COLO668 (cell line): ENCODE measurements around the gene ARHGAP6.
"Not testable (repeated sequence)": the region's sequence is repeated elsewhere in the genome, so short reads cannot be mapped to it uniquely, and the experiment has no call there.

Experiments
- DNase-seq: peaks from one replicate; lab custom pipeline; 2025; ENCODE audit not compliant: unreplicated experiment; lab: John Stamatoyannopoulos, UW

The ARHGAP6 gene

GRCh38 chrX:11185861-11186260 lies 479.9 kb downstream of the ARHGAP6 start:
- DNase-seq, result no peak

DNA sequence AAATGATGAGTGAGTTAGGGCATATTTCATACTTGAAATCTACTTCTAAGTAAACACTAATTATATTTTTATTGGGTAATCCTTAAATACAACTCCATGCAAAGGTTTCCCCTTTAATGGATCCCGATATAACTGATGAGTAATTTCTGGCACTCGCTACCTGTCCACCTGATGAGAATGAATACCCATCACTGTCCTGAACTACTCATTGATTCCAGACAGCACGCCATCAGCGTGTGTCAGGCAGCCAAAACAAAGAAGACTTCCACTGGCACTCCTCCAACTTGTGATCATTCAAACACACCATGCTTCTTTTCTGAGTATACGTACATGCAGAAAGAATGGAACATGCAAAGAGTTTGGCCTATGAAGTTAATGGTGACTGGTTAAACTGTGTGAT lies 485.1 kb downstream of the ARHGAP6 start:
- peak; percentile 32 for DNase-seq

- no peak for DNase-seq
Observed at GRCh38 chrX:11172415-11172814, 493.3 kb downstream of the ARHGAP6 start.

DNA sequence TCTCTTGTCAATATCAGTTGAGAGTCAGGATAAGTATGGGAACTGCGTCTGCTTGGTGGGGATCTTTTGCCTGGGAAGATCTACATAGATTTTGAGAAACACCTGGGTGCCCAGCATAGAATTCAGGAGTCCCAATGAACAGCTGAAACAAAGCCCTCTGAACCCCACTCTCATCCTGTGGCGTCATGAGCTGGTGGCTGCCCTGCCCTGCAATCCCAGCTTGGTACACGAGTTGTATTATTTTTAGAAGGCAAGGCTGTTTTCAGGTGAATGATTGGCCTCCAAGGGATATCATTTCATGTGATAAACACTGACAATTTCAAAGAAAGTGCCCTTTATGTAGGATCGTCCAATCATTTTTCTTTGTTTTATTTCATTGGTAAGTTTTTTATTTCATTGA lies 493.8 kb downstream of the ARHGAP6 start:
- DNase-seq, result no peak

GRCh38 chrX:11164433-11164832 lies 501.3 kb downstream of the ARHGAP6 start:
- no peak for DNase-seq

GRCh38 chrX:11159149-11159548 lies 506.6 kb downstream of the ARHGAP6 start:
- no peak for DNase-seq

DNA sequence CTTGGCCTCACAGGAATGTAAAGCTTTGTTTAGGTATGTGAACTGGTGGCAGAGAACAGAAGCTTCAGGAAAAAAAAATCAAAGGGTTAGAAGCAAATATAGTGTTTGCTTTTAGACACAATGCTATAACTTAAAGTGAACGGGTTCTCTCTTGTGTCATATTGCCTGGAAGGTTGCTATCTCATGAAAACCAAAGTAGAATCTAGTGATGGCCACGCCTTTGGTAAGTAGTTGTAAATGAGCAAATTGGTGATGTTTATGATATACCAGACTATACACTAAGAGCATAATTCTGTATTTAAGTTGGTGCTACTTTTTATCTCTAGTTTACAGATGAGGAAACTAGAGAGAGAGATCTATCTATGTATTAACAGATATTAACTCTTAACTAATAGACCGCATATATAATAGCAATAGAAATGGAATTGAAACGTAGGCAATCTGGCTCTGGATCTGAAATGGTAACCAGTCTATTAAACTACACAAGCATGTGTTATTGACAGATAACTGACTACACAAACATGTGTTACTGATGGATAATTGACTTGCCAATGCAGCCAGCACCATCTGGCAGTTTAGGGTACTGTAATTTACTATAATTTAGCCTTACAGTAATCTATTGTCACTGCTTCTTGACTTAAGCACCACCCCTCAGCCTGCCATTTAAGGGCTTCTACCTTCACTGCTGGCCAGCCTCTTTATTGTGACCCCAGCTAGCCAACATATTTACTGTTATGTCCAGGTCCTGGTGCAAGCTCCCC lies 513.7 kb downstream of the ARHGAP6 start:
- no peak for DNase-seq

GRCh38 chrX:11148401-11148800 lies 517.3 kb downstream of the ARHGAP6 start:
- DNase-seq, result no peak

DNA sequence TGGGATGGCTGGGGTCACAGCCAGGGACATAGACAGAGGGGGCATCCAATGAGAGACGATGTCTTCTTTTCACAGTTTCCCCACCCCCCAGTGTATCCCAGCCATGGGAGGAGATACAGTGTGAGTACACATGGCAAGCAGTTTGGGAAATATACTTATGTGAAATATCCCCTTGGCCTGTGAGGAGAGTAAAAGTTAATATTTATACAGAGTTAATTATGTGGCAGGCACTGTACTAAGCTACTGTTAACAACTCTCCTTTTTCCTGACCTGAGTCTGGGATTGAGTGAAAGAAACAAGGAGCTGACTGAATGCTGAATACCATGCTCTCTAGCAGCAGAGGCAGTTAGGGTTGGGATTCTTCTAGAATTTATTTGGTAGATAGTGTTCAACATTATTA lies 519.3 kb downstream of the ARHGAP6 start:
- DNase-seq, result no peak

DNA sequence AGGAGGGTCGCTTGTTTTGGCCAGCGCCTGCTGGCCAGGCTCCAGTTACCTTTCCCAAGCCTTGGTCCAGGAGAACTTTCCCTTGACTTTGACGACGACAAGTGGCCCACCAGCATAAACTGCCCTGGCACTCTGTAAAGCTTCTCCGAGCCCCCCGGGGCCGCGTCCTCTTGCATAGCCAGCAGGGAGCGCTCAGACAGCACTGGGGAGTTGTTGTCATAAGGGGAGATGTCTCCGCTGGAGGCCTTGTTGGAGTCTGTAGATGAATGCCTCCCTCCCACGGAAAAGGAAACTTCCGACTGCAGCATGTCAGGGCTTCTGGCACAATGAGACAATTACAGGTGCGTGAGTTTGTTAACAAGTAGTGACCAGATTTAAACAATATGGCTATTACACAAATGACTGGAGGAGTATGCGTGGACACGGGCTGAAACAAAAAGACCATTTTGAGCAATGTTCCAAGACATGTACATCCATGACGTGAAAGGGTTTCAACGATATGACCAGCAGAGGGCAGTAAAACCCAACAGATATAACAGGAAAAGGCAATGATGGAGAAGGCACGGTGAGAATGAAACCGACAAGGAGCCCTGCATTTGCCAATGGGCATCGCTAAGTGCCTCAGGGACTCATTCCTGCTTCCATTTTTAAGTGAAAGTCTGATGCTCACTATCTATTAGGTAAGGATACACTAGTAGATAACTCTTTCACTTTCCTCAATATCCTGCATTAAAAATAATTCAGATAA lies 521.6 kb downstream of the ARHGAP6 start:
- DNase-seq, result peak; percentile 64

DNA sequence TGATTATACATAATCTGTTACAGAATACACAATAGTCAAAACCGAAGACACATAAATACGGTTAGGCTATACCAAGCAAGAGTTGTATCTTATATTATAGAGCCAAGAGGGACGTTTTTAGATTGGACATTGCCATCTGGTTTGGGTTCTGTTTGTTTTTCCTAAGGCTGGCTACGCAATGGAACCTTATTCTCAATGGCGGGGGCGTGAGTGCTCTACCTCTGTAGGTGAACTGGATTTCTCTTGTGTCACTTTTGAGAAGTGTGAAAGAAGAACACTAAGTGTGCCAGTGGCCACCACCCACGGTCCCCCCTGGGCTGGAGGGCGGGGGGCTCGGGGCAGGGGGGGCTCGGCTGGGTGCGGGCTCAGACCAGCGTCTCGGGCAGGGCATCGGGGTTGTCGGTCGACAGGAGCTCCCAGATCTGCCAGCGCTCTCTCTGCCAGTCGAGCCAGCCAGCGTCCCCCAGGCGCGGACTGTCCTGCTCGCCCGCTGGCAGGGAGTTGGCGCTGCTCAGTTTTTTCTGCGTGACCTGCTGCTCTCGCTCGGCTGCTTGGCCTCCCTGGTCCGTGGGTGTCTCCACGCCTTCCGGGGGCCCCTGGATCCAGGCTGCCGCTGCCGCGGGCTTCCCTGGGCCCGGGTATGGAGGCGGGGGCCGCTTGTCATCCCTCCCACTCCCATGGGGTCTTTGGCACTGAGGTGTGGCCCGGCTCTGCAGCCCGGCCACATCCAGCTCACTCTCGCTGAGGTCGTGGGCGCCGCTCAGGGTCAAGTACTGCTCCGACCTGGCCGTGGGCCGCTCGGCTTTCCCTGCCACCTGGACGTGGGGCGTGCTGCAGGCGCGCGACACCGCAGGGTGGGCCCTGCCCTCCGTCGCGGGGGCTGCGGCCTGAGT lies 527.0 kb downstream of the ARHGAP6 start:
- no peak for DNase-seq

GRCh38 chrX:11137543-11138139 lies 528.1 kb downstream of the ARHGAP6 start:
- DNase-seq, result no peak

DNA sequence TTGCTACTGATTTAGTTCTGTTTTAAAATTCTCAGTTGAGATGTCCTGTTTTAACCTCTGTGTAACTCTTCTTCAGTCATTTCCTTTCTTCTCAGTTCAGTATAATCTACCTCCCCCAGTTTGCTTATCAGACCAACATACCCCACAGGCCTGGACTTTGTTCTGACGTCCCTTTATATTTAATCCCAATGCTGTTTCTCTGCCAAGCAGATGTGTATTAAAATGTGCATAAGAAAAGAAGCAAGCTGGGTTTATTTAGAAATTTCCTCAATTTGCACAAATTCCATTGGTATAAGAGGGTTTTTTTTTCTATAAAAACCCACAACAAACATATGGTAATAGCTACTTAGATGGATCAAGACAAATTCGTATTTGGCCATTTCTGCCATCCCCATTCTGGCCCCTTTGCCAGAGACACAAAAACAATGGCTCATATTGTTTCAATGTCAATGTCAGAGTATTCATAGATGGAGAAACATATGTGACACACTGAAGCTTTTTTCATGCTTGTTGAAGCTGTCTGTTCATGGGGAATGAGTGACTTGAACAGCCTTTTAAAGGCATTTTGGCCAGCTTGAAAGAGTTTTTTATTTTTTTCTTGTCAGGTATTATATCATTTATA lies 530.0 kb downstream of the ARHGAP6 start:
- no peak for DNase-seq

- DNase-seq, result no peak
Observed at GRCh38 chrX:11131146-11131545, 534.6 kb downstream of the ARHGAP6 start.

- no peak for DNase-seq
Observed at GRCh38 chrX:11130136-11130535, 535.6 kb downstream of the ARHGAP6 start.

DNA sequence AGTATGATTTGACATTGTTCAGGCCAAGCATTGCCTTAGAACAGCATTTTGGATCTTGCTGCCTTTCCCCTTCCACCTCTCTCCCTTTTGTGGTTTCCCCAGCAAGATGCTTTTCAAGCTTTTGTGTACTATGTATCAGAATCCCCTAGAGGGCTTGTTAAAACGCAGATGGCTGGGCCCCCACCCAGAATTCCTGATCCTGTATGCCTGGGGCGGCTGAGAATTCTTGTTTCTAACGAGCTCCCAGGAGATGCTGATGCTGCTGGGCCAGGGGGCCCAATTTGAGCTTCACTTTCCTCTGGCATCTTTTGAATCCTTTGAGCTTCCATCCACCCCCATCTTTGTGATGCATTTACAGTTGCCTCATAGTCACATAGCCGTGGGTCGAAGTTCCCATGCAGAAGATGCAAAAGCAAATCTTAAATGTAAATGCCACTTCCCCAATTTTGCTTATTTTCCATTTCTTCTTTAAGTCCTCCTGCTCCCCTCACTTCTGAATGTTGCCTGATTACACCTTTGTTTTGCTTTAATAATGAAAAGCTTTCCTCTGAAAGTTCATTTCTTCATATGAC lies 536.1 kb downstream of the ARHGAP6 start:
- no peak for DNase-seq

- no peak for DNase-seq
Observed at GRCh38 chrX:11125060-11125459, 540.7 kb downstream of the ARHGAP6 start.

GRCh38 chrX:11124112-11124511 lies 541.6 kb downstream of the ARHGAP6 start:
- no peak for DNase-seq

DNA sequence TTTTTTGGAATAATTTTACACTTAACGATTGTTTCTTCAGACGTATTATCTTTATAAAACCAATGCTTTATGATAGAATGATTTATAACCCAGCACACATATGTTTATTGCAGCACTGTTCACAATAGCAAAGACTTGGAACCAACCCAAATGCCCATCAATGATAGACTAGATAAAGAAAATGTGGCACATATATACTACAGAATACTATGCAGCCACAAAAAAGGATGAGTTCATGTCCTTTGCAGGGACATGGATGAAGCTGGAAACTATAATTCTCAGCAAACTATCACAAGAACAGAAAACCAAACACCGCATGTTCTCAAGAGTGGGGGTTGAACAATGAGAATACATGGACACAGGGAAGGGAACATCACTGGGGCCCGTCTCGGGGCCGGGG lies 542.6 kb downstream of the ARHGAP6 start:
- DNase-seq, result not testable (repeated sequence)

DNA sequence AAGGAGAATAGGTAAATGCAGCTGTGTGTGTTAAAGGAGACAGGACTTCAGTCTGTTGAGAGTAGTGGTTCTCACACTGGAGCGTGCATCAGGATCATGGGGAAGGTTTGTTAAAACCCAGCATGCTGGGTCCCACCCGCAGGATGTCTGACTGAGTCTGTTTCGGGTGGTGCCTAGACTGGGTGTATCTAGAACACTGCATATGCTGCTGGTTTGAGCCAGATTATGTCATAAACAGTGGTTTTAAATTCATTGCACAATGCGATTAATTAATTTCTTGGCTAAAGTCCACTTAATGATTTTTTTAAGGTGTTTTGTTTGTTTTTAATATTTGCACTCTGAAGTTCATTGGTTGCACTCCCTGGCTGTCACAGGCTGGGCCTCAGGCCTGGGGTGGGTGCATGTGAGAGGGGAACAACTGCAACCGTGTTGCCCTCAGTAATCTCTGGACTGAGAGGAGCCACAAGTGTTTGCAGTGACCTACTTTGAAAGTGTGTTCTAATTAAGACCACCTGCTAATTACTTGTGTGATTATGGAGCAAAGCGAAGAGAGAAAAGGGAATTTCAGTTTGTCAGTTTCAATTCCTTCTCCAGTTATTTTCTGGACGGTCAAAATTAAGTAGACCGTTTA lies 546.3 kb downstream of the ARHGAP6 start:
- DNase-seq, result no peak
